Right lobe of liver (tissue), 4 donors: ENCODE data around the gene NFKBIZ.

Experiments used
- CTCF ChIP-seq, 4 donors: fragments of 200-600 bp in 3 of 4; fragments of 450-650 bp in 1 of 4; IDR thresholded peaks; one replicate each; pipeline versions ENCODE4 v1.5.1 to v1.8.0; 2016 to 2022; ENCODE audit warnings: antibody characterized with exemption in 4 of 4, mild to moderate bottlenecking in 2 of 4
- POLR2A ChIP-seq: fragments of 450-650 bp; IDR thresholded peaks from one replicate; pipeline ENCODE4 v1.6.1; 2017; ENCODE audit warnings: antibody characterized with exemption, mild to moderate bottlenecking
- donor health status: DM: no; HTN: no; CAD: no.
- donor health status: DM: no; HTN: no; CAD: no.
- donor health status: DM: no; HTN: yes; CAD: no.

GRCh38 chr3:101803939-101804338, 45.4 kb upstream of the NFKBIZ start:
- no peak for TF ChIP-seq POLR2A
- no peak for TF ChIP-seq CTCF (IDR thresholded peaks at IDR 0.05)
